Activated CD4-positive, alpha-beta T cell treated with anti-CD3 and anti-CD28 coated beads, Interleukin-2, amount 50 U/mL, for 4 hours (primary cell): ENCODE results near the gene TMEM247.
"Not testable (repeated sequence)": the region's sequence is repeated elsewhere in the genome, so short reads cannot be mapped to it uniquely, and the experiment has no call there.

Experiments
- DNase-seq, 2 experiments: peaks; one replicate each; pipeline ENCODE4 v3.0.0-alpha.2; 2020

Gene TMEM247

DNA sequence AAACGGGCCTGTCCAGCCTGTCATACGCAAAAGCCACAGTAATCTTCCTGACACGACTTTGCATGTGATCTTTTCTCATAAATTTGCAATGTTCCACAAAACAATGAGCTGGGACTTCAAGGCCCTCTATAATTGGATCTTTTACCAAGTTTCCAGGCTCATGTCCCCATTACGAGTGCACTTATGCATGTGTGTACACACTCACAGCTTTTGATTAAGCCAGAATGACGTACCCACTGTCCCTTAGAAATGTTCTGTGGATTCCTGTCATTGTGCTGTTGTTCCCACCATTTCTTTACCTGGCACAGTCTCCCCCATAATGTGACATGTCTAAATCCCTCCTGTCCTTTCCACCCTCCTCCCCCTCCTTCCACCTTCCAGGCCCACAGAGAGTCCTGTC is 19.7 kb upstream of the TMEM247 start:
- DNase-seq: no peak

DNA sequence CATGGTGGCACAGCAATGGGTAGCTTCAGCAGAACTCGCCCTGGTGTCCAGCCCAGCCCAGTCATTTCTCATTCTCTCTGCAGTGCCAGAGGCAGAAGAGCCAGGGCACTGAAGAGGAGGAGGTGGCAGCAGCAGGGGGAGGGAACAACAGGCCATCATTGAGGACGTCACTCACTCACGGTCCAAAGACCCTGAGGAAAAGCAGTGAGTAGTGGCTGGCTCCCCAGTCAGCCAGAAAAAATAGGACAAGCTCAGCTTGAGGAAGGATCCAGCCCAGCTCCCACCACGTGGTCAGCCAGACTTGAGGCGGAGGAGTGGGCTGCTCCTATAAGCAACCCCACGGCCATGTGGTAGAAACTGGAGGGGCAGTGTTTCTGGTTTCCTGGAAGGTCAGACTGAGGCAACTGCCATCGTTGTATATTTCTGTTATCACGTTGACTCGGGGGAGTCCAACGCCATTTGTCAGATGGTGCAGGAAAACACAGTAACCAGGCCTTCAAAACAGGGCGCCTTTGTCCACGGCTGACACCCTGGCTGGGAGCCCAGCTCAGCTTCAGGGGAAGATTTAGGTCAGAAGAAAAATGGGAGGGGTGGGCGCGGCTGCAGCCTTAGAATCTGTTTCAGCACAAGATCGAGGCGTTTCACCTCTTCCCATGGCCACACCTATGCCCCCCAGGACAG is 19.0 kb upstream of the TMEM247 start:
- DNase-seq: no peak

DNA sequence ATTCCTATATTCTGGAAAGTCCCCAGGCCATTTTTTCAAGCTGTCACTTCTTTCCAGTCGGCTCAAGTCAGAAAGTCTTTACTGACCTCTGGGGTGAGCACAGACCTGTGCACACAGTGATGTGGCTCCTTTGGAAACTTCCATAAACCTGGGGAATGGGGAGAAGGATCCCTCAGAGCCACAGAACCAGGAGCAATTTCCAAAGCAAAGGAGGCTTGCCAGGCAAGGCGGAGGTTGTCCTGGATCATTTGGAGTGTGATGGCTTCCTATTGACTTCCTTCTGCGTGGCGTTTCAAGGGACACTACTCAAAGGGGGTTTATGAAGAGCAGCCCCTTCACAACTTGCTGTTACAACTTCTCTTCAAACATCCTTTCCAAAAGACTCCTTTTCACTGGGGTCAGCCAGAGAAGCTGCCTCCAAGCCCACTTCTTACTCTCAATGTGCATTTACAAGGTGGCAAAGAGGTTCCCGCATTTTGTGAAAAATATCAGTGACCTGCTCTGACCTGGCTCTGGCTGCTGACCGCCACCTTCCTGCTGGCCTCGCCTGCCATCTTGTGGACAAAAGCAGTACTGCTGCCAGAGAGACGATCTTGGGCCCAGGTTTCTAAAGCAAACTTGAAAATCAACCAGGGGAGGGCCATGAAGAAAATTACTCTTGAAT is 18.2 kb upstream of the TMEM247 start:
- peak; percentile 64 to 69 for DNase-seq

DNA sequence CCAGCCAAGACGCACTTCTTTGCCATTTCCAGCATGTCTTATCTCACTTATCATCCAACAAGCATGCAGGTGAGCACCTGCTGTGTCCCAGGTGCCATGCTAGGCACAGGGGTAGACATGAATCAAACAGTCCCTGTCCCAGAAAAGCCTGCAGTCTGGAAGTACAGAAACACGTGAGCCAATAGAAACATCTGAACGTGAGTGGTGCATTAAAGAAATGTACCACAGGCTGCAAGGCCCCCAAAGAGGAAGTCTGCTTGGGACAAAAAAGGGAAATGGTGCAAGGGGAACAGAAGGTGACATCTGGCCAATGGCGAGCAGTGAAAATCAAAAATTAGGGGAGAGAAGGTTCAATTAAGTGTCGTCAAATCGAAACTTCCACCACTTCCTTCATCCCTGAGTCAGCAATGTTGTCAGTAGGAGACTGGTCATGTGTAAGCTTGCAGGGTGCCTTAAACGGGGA is 17.6 kb upstream of the TMEM247 start:
- no peak for DNase-seq

DNA sequence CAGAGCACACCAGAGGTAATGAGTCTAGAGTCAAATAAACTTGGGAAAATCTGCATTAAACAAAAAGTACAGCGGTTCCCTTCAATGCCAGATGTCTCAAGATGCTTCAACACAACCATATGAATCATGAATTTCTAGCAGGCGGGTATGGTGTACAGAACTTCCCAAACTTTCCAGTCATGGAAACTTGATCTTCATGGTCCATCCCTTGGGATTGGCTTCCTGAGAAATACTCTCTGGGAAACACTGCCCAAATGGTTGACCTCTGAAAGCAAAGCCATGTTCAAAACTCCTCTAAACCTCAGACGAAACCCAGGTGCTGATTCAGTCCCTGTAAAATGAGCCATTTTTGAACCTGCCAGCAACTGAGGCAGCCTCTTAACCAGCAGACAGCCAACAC is 16.4 kb upstream of the TMEM247 start:
- no peak for DNase-seq

DNA sequence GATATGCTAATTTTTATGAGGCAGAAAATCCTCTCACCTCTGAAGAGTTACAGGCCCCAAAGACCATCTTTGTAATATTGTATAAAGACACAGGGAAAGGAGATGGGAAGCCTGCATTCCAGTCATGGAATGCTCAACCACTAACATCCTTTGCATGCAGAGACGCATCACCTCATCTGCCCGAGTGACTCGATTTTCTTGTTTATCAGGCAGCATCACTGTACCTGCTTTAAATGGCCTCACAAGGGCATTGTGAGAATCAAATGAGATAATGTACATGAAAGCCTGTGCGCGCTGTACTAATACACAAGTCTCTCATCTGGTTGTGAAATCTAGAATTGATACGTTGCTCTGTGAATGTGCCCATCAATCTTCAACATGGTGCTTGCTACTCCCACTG is 10.2 kb upstream of the TMEM247 start:
- no peak for DNase-seq

DNA sequence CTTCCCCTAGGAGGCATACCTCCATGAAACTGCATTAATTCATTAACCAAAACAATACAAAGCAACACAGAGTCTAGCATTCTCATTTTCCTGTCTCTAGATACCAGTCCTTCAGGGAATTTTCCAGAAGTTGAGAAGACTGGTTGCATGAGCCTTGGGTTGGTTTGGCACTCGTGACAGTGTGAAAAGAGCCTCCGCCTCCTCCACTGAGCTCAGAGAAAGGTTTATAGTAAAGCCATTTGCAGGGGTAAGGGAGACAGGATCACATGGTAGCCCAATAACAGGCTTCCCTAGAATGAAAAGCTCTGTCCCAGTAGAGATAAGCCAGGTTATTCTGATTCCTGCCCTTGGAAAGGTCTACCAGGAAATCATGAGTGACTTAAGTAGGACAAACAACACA is 9.7 kb upstream of the TMEM247 start:
- DNase-seq: no peak

DNA sequence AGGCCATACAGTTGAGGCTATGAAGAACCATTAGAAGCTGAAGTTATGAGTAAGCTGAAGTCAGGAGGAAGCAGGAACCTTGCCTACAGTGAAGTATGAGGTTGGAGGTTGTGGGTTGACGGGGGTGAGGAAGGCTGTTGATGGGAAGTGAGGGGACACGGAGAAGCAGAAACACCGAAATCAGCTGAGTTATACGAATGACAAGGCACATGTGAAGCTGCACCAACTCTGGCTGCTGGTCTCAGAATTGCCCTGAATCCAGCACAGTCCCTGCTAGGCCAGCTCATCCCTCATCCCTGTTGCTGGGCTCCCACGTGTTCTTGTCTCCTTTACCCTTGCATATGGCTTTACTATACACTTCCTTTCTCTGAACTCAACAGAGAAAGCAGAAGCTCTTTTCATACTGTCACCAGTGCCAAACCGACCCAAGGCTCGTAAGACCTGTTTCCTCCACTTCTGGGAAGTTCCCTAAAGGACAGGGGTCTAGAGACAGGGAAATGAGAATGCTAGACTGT is 9.2 kb upstream of the TMEM247 start:
- DNase-seq: no peak

DNA sequence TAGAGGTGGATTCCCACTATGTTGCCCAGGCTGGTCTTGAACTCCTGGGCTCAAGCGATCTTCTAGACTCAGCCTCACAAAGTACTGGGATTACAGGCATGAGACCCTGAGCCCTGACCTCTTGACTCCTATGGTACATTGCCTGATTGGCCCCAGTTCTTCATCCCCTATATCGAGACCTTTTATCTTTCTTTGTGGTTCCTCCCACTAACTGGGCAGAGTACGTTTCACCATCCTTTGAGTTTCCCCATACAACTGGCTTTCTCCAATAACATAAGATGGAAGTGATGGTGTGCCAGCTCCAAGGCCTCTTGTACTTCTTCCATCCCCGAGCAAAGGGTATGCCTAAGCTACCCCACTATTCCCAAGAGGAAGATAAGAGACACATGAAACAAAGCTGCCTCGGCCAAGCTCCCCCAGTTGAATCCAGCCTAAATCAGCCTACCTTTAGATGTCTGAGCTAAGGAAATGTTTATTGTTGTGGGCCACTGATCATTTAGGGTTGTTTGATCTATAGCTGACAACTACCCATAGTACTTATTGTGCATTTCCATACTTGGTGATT is 8.3 kb upstream of the TMEM247 start:
- no peak for DNase-seq

DNA sequence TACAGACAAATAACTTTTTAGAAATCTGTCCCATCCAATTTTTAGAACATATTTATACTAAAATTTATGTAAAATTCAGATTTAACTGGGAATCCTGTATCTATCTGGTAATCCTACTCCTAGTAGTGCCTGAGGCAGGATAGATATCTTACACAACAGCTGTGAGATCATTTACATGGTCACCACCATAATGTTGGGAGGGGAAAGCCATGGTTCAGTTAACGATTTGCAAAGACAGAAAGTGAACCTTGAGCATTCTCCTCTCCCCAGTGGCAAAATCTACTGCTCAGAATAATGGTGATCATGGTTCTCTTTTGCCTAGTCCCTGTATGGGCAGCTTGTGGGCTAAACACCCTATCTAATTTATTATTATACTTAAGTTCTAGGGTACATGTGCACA is 7.7 kb upstream of the TMEM247 start:
- DNase-seq: no peak

DNA sequence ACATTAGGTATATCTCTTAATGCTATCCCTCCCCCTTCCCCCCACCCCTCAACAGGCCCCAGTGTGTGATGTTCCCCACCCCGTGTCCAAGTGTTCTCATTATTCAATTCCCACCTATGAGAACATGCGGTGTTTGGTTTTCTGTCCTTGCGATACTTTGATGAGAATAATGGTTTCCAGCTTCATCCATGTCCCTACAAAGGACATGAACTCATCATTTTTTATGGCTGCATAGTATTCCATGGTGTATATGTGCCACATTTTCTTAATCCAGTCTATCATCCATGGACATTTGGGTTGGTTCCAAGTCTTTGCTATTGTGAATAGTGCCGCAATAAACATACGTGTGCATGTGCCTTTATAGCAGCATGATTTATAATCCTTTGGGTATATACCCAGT is 7.2 kb upstream of the TMEM247 start:
- not testable (repeated sequence) for DNase-seq

DNA sequence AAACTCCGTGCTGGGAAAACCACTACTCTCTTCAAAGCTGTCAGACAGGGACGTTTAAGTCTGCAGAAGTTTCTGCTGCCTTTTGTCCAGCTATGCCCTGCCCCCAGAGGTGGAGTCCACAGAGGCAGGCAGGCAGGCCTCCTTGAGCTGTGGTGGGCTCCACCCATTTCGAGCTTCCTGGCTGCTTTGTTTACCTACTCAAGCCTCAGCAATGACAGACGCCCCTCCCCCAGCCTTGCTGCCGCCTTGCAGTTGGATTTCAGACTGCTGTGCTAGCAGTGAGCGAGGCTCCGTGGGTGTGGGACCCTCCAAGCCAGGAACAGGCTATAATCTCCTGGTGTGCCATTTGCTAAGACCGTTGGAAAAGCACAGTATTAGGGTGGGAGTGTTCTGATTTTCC is 1.9 kb upstream of the TMEM247 start:
- not testable (repeated sequence) for DNase-seq

DNA sequence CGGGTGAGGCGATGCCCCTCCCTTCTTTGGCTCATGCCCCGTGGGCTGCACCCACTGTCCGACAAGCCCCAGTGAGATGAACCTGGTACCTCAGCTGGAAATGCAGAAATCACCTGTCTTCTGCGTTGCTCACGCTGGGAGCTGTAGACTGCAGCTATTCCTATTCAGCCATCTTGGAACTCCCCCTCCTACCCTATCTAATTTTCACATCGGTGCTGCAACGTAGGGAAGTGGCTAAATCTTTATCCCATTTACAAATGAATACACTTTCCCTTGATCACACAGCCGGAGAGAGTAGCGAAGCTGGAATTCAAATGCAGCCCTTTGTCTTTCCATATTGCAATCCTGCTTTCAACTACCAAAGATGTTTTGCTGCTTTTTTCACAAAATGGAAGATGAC is 1.4 kb upstream of the TMEM247 start:
- DNase-seq: no peak

DNA sequence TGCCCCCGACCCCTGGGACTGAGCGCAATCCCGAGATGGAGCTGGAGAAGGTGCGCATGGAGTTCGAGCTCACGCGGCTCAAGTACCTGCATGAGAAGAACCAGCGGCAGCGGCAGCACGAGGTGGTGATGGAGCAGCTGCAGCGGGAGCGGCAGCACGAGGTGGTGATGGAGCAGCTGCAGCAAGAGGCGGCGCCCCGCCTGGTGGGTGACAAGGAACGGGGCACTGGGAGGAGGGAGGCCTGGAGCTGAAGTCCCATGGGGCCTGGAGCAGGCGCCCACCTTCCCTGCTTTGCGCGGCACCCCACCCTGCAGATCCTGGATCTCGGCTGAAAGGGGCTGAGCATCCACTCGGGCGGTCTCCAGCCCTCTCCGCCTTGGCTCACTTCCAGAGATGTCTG is 1.2 kb downstream of the TMEM247 start:
- DNase-seq: no peak

DNA sequence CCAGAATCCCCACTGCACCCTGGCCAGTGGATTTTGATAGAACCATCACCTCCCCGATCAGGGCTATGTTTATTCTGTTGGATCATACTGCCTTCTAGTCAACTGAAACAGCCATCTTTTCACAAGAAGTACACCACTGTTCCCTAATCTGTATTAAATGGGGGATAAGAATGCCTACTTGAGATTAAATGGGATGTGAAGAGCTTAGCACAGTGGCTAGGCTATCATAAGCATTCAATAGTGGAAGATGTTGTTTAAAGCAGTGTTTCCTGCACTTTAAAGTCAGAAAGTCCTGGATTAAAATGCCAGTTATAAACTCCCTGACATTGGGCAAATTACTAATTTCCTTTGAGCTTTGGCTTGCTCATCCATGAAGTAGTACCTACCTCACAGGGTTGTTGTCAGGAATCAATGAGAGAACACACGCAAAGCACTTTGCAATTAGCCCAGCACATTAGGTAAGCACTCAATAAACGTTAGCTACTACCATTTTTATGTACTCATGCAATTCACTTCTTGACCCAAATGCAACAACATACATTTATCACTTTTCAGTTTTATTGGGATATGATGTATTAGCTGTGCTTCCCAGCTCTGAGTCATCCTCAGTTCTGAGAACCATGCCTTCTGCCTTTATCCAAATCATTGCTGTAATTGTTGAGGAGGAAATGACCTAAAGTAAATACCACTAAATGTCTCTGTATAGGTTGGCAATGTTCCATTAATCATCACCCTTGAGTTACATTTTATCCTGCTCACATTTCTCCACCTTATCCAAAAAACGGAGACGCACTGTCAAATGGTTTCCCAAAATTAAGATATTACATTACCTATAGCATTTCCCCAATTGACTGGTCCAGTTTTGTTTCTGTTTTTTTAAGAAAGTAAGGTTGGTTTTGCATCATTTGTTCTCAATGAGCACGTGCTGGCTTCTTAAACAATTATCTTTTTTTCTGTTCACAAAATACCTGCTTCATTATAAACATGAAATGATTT is 2.1 kb downstream of the TMEM247 start:
- no peak for DNase-seq

DNA sequence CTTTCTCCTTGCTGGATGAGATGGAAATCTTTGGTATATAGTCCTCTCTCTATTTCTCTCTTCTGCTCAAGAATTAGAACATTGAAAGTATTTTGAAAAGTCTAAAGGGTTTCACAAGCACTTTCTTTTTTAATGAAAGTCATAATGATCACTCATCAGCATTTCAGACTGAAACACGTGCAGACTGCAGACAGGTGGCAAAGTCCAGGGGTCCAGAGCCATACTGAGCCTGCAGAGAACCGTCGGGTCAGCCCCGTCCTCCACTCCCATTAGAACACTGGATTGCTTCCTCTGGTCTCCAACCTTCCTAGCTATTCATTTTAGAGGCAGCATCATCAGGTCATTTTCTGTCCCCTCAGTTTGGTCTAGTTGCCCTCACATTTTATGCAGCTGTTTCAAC is 3.1 kb downstream of the TMEM247 start:
- DNase-seq: no peak

DNA sequence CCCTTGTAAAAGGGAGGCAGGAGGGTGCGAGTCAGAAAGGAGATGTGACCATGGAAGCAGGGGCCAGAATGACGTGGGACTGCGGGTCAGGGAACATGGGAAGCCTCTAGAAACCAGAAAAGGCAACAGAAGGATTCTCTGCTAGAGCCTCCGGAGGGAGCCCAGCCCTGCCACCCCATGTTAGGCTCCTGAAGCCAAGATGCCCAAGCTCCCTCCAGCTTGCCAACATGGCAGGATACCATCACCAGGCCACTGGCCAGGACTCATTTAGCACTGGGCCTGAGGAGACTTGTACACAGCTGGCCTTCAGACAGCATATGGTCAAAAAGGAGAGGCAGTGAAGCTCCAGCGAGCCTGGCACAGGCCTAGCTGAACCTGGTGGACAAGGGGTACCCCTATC is 5.6 kb downstream of the TMEM247 start:
- DNase-seq: no peak

DNA sequence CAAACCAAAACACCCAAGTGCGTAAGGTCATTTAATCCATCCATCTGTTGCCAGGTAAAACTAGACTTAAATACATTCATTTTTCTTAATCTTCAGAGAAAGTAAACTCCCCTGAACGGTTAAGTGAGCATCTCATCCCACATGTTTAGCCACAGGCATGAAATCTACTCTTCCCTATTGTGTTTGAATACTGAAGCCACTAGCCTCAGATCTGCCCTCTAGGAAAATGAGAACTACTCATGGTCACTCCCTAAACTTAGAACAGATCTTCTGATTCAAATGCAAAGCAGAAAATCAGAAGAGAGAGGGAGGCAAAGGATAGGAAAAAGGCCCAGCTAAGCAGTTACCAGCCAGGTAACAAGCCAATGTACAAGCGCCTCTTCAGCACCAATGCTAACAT is 7.1 kb downstream of the TMEM247 start:
- no peak for DNase-seq

DNA sequence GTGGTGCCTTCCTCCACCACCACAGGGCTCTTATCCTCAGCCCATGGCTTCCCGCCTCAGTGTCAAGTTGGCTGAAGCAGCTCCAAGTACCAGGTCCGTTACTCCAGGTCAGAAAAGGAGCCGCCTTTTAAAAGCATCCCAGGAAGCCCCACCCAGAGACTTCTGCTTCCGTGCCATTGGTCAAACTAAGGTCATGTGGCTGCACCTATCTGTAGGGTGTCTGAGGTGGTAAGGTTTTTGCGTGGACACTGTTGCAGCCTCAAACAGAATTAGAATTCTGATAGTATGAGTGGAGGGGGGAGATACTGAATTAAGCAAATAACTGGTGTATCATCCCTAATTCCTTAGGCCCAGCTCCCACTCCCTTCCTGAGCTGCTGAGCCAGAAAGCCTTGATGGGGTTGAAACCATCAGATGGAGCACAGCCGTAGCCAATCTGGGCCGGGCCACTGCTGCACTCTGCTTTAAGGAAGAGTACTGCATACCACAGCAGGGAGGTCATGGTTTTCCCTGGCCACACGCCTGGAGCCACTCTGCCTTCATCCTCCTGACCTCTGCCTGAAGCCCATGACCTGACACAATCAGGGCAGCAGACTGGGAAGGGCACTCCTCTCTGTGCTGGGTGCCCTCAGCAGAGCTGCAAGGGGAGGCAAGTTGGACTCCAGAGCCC is 8.4 kb downstream of the TMEM247 start:
- no peak for DNase-seq

DNA sequence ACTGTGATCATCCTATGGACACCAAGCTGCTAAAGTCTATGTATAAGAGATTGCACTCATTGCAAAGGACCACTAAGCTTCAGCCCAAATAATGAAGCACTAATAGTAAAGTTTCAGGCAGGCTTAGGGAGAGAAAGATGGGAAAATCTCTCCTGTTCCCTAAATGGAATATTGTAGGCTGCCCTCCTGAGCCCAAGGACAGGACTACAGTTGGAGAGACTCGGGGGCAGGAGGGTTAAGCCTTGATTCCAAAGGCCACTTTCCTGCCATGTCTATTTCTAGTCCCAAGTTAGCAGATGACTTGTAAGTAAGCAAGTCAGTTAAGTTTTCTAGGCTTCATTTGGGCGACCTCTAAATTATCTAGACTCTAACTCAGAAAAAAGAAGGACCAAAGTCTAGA is 9.0 kb downstream of the TMEM247 start:
- no peak for DNase-seq

DNA sequence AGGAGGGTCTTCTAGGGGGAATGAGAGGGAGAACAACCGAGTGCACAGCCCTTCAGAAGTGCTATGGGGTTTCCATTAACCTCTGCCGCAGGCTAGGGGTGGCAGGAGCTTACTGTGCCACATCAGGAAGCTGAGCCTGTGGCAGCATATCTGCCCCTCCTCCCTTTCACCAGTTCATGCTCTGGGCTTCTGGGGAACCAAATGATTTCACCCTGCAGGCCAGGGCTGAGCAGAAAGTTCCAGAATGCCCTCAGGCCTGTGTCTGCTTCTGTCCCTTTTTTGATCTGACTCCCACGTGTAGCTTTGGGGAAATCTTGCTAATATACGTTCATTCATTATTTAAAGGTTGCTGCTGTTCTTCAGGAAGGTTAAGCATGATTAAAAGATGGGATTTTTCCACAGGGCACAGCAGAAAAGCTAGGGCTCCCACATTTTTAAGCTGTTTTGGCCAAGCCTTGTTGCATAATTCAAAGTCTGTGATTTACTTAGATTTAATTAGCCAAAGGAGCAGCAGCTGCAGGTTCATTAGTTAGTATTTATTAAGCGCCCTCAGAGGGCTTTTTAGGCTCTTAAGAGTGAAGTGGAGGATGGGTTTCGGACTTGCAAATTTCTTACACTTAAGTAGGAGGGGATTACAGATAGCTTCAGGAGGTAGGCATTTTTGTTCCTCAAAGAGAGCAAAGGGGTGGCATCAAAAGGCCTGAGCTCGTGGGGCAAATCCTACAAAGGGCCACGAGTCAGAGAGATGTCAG is 10.2 kb downstream of the TMEM247 start:
- no peak for DNase-seq
